Neural cell (in vitro differentiated cells): ENCODE measurements around the gene CEP128. TPM values are rescaled to one million over a fixed set of nuclear protein-coding genes. Genes with fewer than 3 reads are reported as not detected.

Source experiments
- H2AFZ ChIP-seq: fragments of 200-600, 300-800 bp; sonication (generic), shearing (Covaris generic); 2 replicates; pipeline ENCODE4 v1.6.0; 2014; ENCODE audit warnings: low read depth, mild to moderate bottlenecking, antibody characterized with exemption, low read length, moderate library complexity
- H3F3A ChIP-seq: fragments of 200-600 bp; shearing (Covaris generic); 2 replicates; pipeline ENCODE4 v1.6.1; 2016; ENCODE audit warnings: mild to moderate bottlenecking, moderate library complexity, mixed read lengths, antibody characterized with exemption, low read length; ENCODE audit not compliant: insufficient read depth, poor library complexity, severe bottlenecking
- H3K27ac ChIP-seq: fragments of 200-600, 300-800 bp; sonication (generic), shearing (Covaris generic); 2 replicates; pipeline ENCODE4 v1.5.1; 2014; ENCODE audit warnings: mild to moderate bottlenecking, low read length, moderate library complexity
- H3K27me3 ChIP-seq: fragments of 300-800, 200-600 bp; sonication (generic), shearing (Covaris generic); 2 replicates; pipeline ENCODE4 v1.6.0; 2014; ENCODE audit warnings: mild to moderate bottlenecking, low read depth, low read length, moderate library complexity; ENCODE audit not compliant: insufficient read depth
- H3K36me3 ChIP-seq: fragments of 300-800, 200-600 bp; sonication (generic), shearing (Covaris generic); 2 replicates; pipeline ENCODE4 v1.5.1; 2014; ENCODE audit warnings: mild to moderate bottlenecking, antibody characterized with exemption, low read length, moderate library complexity; ENCODE audit not compliant: insufficient read depth
- H3K4me2 ChIP-seq: fragments of 300-800, 200-600 bp; sonication (generic), shearing (Covaris generic); 2 replicates; pipeline ENCODE4 v1.6.0; 2014; ENCODE audit warnings: mild to moderate bottlenecking, low read length
- H3K4me3 ChIP-seq: fragments of 300-800, 200-600 bp; sonication (generic), shearing (Covaris generic); 2 replicates; pipeline ENCODE4 v1.5.1; 2014; ENCODE audit warnings: mild to moderate bottlenecking, low read length, moderate library complexity
- H3K79me2 ChIP-seq: fragments of 200-600 bp; shearing (Covaris generic); replicated peaks from 2 replicates; pipeline ENCODE4 v1.6.0; 2014; ENCODE audit warnings: mild to moderate bottlenecking, low read length, moderate library complexity; ENCODE audit not compliant: insufficient read depth
- H3K9ac ChIP-seq: fragments of 300-800, 200-600 bp; sonication (generic), shearing (Covaris generic); 2 replicates; pipeline ENCODE4 v1.6.1; 2016; ENCODE audit warnings: mild to moderate bottlenecking, low read length, mixed read lengths
- H3K9me2 ChIP-seq: fragments of 200-600 bp; shearing (Covaris generic); 2 replicates; pipeline ENCODE4 v1.6.1; 2016; ENCODE audit warnings: mild to moderate bottlenecking, low read length, mixed read lengths; ENCODE audit not compliant: insufficient read depth
- H3K9me3 ChIP-seq: fragments of 200-600, 300-800 bp; sonication (generic), shearing (Covaris generic); 2 replicates; pipeline ENCODE4 v1.6.1; 2016; ENCODE audit warnings: mild to moderate bottlenecking, mixed run types, low read length, moderate library complexity, mixed read lengths
- H4K20me1 ChIP-seq: fragments of 200-600 bp; shearing (Covaris generic); 2 replicates; pipeline ENCODE4 v1.6.1; 2016; ENCODE audit warnings: mild to moderate bottlenecking, mixed run types; ENCODE audit not compliant: insufficient read depth
- EP300 ChIP-seq: fragments of 450-650 bp; conservative IDR thresholded peaks from 2 replicates; pipeline ENCODE4 v1.6.1; 2014; ENCODE audit warnings: antibody characterized with exemption, mild to moderate bottlenecking, moderate library complexity; ENCODE audit not compliant: poor library complexity, severe bottlenecking
- EZH2 ChIP-seq: fragments of 200-600, 300-800 bp; shearing (Covaris generic), sonication (generic); IDR thresholded peaks from 2 replicates; pipeline ENCODE4 v1.6.1; 2014; ENCODE audit warnings: antibody characterized with exemption, low read length, borderline replicate concordance, mild to moderate bottlenecking; ENCODE audit not compliant: insufficient read depth, poor library complexity, severe bottlenecking
- MXI1 ChIP-seq: fragments of 450-650 bp; conservative IDR thresholded peaks from 2 replicates; pipeline ENCODE4 v1.6.1; 2014; ENCODE audit warnings: antibody characterized with exemption, mild to moderate bottlenecking; ENCODE audit not compliant: poor library complexity, severe bottlenecking
- POLR2AphosphoS5 ChIP-seq: IDR thresholded peaks from 2 replicates; pipeline ENCODE4 v1.6.1; 2012
- RAD21 ChIP-seq: fragments of 450-650 bp; conservative IDR thresholded peaks from 2 replicates; pipeline ENCODE4 v1.6.1; 2014; ENCODE audit warnings: antibody characterized with exemption, mild to moderate bottlenecking, moderate library complexity
- SMC3 ChIP-seq: fragments of 450-650 bp; conservative IDR thresholded peaks from 2 replicates; pipeline ENCODE4 v1.6.1; 2014; ENCODE audit warnings: antibody characterized with exemption, mild to moderate bottlenecking, moderate library complexity; ENCODE audit not compliant: poor library complexity
- TAF1 ChIP-seq: IDR thresholded peaks from 2 replicates; pipeline ENCODE4 v1.6.1; 2012; ENCODE audit warnings: low read depth
- polyA plus RNA-seq: library from polyadenylated mRNA; depleted of rRNA; stranded (reverse); fragments of >200 nt; gene quantifications from 2 replicates; pipeline ENCODE4 v1.2.3, GENCODE V29; 2014
- TF ChIP-seq, protein P1 (sequence below): IDR thresholded peaks from 2 replicates; pipeline ENCODE4 v1.6.1; 2012; ENCODE audit warnings: borderline replicate concordance
- TF ChIP-seq, protein P2 (sequence below): fragments of 450-650 bp; IDR thresholded peaks from 2 replicates; pipeline ENCODE4 v1.5.1; 2014; ENCODE audit warnings: antibody characterized with exemption, mild to moderate bottlenecking, moderate library complexity; ENCODE audit not compliant: poor library complexity, severe bottlenecking

CEP128 gene
- polyA plus RNA-seq, 1 donor from 2014 or later = 5.5 TPM

DNA sequence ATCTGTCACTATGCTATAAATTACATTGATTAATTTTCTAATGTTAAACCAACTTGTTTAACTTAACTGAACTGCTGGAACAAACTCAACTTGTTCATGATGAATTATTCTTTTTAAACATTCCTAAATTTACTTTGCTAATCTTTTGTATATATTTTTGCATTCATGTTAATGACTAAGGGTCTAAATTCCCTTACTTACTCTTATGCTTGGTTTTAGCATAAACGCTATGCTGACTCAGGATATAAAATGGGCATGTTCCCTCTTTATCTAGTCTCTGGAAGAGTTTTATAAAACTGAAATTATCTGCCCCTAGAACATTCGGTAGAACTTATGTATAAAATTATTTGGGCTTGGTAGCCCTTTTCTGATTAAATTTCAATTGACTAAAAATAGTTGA, 387.4 kb downstream of the CEP128 start:
- Histone ChIP-seq H3K4me2 (no peak overlapping the region), H3K9me2 (no peaks in the 10 kb centered on the region), H3K27ac (no peak overlapping the region), H4K20me1 (no peaks in the 10 kb centered on the region), H3K9me3 (no peaks in the 10 kb centered on the region), H3K36me3 (no peaks in the 10 kb centered on the region), H3K4me3 (no peak overlapping the region), H3F3A (no peaks in the 10 kb centered on the region), H3K79me2 (no peaks in the 10 kb centered on the region), H2AFZ (no peak overlapping the region), H3K27me3 (no peaks in the 10 kb centered on the region), H3K9ac (no peak overlapping the region)
- TF ChIP-seq EZH2 (no peak), EP300 (no peak), SMC3 (no peak), RAD21 (no peak), MXI1 (no peak), TAF1 (no peak), POLR2AphosphoS5 (no peak)
- TF ChIP-seq, protein P1, sequence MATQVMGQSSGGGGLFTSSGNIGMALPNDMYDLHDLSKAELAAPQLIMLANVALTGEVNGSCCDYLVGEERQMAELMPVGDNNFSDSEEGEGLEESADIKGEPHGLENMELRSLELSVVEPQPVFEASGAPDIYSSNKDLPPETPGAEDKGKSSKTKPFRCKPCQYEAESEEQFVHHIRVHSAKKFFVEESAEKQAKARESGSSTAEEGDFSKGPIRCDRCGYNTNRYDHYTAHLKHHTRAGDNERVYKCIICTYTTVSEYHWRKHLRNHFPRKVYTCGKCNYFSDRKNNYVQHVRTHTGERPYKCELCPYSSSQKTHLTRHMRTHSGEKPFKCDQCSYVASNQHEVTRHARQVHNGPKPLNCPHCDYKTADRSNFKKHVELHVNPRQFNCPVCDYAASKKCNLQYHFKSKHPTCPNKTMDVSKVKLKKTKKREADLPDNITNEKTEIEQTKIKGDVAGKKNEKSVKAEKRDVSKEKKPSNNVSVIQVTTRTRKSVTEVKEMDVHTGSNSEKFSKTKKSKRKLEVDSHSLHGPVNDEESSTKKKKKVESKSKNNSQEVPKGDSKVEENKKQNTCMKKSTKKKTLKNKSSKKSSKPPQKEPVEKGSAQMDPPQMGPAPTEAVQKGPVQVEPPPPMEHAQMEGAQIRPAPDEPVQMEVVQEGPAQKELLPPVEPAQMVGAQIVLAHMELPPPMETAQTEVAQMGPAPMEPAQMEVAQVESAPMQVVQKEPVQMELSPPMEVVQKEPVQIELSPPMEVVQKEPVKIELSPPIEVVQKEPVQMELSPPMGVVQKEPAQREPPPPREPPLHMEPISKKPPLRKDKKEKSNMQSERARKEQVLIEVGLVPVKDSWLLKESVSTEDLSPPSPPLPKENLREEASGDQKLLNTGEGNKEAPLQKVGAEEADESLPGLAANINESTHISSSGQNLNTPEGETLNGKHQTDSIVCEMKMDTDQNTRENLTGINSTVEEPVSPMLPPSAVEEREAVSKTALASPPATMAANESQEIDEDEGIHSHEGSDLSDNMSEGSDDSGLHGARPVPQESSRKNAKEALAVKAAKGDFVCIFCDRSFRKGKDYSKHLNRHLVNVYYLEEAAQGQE = no peak
- TF ChIP-seq, protein P2, sequence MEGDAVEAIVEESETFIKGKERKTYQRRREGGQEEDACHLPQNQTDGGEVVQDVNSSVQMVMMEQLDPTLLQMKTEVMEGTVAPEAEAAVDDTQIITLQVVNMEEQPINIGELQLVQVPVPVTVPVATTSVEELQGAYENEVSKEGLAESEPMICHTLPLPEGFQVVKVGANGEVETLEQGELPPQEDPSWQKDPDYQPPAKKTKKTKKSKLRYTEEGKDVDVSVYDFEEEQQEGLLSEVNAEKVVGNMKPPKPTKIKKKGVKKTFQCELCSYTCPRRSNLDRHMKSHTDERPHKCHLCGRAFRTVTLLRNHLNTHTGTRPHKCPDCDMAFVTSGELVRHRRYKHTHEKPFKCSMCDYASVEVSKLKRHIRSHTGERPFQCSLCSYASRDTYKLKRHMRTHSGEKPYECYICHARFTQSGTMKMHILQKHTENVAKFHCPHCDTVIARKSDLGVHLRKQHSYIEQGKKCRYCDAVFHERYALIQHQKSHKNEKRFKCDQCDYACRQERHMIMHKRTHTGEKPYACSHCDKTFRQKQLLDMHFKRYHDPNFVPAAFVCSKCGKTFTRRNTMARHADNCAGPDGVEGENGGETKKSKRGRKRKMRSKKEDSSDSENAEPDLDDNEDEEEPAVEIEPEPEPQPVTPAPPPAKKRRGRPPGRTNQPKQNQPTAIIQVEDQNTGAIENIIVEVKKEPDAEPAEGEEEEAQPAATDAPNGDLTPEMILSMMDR = no peak

DNA sequence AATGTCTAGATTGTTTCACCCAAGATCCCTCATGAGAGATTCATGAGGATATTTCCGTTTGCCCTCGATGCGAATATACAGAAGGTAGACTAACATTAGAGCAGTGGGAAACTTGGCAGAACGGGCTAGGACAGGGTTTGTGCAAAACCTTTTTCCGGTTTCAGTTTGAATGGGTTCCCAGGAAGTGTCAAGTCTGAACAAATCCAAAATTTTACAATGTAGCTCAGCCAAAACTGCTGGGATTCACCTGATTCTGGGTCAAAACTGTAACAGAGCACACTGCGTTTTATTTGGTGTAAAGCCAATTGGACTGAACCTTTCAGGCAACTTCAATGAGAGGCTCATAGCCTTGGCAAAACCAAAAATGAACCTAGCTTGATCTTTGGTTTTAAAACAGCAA, 392.4 kb downstream of the CEP128 start:
- Histone ChIP-seq H3K36me3 (no peaks in the 10 kb centered on the region), H3K9ac (no peak overlapping the region), H3K79me2 (no peaks in the 10 kb centered on the region), H4K20me1 (no peaks in the 10 kb centered on the region), H3K9me3 (no peaks in the 10 kb centered on the region), H3K27ac (no peak overlapping the region), H3K4me2 (no peak overlapping the region), H3K27me3 (no peaks in the 10 kb centered on the region), H2AFZ (no peak overlapping the region), H3F3A (no peaks in the 10 kb centered on the region), H3K9me2 (no peaks in the 10 kb centered on the region), H3K4me3 (no peak overlapping the region)
- TF ChIP-seq MXI1 = no peak
- no peak for TF ChIP-seq EZH2
- TF ChIP-seq EP300 = no peak
- TF ChIP-seq, protein P2 = no peak
- no peak for TF ChIP-seq RAD21
- TF ChIP-seq POLR2AphosphoS5 = no peak
- no peak for TF ChIP-seq TAF1
- TF ChIP-seq SMC3 = no peak
- TF ChIP-seq, protein P1 = no peak
